ENCODE data around the gene CFAP61. TPM values are rescaled to one million over a fixed set of nuclear protein-coding genes. Genes with fewer than 3 reads are reported as not detected.
"Not testable (repeated sequence)": the region's sequence is repeated elsewhere in the genome, so short reads cannot be mapped to it uniquely, and the experiment has no call there.

CFAP61 gene
- total RNA-seq, 5 donors from 2014 or later (not counting 1 experiment from before 2014, with no cell fraction given), result not detected

DNA sequence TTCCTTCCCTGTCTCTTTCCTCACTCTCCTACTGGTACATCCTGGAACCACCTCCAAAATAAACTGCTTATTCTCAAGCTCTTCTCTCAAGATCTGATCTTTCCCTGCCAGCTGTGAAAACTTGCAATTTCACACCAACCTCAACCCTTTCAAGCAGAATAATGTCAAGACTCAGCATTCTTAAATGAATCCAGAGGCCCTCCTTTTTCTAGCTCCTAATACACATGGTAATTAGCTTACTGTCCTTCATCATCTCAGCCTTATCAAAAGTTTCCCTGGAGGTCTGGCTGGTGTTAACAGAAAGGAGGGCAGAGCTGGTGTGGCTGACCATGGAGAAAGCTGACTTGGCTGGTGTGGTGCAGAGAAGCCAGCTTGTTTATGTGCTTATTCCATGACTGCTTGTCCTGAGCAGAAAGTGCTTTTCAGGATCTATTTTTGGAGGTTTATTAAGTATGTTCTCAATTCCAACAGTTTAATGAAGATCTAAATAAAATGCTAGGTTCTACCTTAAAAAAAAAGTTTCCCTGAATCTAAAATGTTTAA lies 50.5 kb downstream of the CFAP61 start:
- CTCF ChIA-PET, result no interaction called here
- ATAC-seq (replicated peaks in 1 of 4), result no peak

DNA sequence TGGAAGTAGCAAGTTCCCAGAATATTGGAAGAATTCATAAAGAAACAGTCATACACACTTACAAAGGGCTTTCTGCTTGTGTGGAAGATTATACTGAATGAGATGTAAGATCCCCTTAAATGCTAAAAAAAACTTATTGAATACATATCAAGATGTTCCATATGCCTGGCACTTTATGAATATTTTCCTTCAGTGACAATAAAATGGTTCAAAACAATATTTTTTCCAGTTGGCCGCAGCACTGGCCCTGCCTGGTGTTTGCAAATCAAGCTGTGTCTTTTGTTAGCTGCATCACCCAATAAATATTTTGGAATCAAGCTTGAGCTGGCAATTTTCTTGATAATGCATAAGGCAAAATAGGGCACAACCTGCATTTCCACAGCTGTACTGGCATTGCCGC lies 51.2 kb downstream of the CFAP61 start:
- no peak overlapping the region for H3K27ac Mint-ChIP-seq
- no peak overlapping the region for H3K27ac ChIP-seq (ENCODE audit: low read length)
- no peaks in the 10 kb centered on the region for H3K36me3 Mint-ChIP-seq
- no peaks in the 10 kb centered on the region for H3K4me1 ChIP-seq (ENCODE audit: control insufficient read depth in 1 of 2, extremely low read depth in 1 of 2, insufficient read depth in 2 of 2, low read length in 2 of 2)
- ATAC-seq (replicated peaks in 1 of 4) (no peak), DNase-seq (no peak)
- ChIA-PET CTCF (no interaction called here), POLR2A (no interaction called here)
- H3K27me3 Mint-ChIP-seq, result peaks cover 9 to 17% of the 10 kb centered on the region in 2 donors
- no peaks in the 10 kb centered on the region for H3K9me3 ChIP-seq
- H3K27me3 ChIP-seq (replicated peaks in 1 of 2; ENCODE audit: control insufficient read depth in 2 of 2, extremely low read depth in 1 of 2, insufficient read depth in 2 of 2, low read length in 1 of 2), result no peaks in the 10 kb centered on the region
- no peaks in the 10 kb centered on the region for H3K4me1 Mint-ChIP-seq
- H3K9me3 Mint-ChIP-seq, result no peaks in the 10 kb centered on the region
- H3K4me3 ChIP-seq (ENCODE audit: control insufficient read depth in 1 of 2, extremely low read depth in 1 of 2, low read length in 1 of 2), result no peak overlapping the region
- H3K36me3 ChIP-seq (ENCODE audit: control insufficient read depth in 2 of 2, extremely low read depth in 1 of 2, insufficient read depth in 1 of 2, low read length in 1 of 2), result no peaks in the 10 kb centered on the region
- H3K4me3 Mint-ChIP-seq, result no peak overlapping the region
- WGBS (ENCODE audit: insufficient coverage), result 71% methylated on average over 1 of the region's 2 CpGs

More for the DNA sequence above, 50.5 kb downstream of the CFAP61 start:
- Mint-ChIP-seq H3K4me1 (no peaks in the 10 kb centered on the region), H3K36me3 (no peaks in the 10 kb centered on the region), H3K27ac (no peak overlapping the region), H3K27me3 (peaks cover 11 to 19% of the 10 kb centered on the region in 2 donors), H3K9me3 (no peaks in the 10 kb centered on the region), H3K4me3 (no peak overlapping the region)
- H3K4me3 ChIP-seq (ENCODE audit: control insufficient read depth in 1 of 2, extremely low read depth in 1 of 2, low read length in 1 of 2), result no peak overlapping the region
- DNase-seq, result no peak
- H3K27me3 ChIP-seq (replicated peaks in 1 of 2; ENCODE audit: control insufficient read depth in 2 of 2, extremely low read depth in 1 of 2, insufficient read depth in 2 of 2, low read length in 1 of 2), result no peaks in the 10 kb centered on the region
- no peaks in the 10 kb centered on the region for H3K9me3 ChIP-seq
- H3K36me3 ChIP-seq (ENCODE audit: control insufficient read depth in 2 of 2, extremely low read depth in 1 of 2, insufficient read depth in 1 of 2, low read length in 1 of 2), result no peaks in the 10 kb centered on the region
- POLR2A ChIA-PET, result no interaction called here
- no peaks in the 10 kb centered on the region for H3K4me1 ChIP-seq (ENCODE audit: control insufficient read depth in 1 of 2, extremely low read depth in 1 of 2, insufficient read depth in 2 of 2, low read length in 2 of 2)
- H3K27ac ChIP-seq (ENCODE audit: low read length), result no peak overlapping the region

DNA sequence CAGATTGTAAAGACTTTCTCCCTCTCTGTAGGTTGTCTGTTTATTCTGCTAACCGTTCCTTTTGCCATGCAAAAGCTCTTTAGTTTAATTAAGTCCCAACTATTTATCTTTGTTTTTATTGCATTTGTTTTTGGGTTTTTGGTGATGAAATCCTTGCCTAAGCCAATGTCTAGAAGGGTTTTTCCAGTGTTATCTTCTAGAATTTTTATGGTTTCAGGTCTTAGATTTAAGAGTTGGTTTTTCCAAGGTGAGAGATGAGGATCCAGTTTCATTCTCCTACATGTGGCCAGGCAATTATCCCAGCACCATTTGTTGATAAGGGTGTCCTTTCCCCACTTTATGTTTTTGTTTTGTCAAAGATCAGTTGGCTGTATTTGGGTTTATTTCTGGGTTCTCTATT lies 70.9 kb downstream of the CFAP61 start:
- H3K9me3 ChIP-seq; CTCF ChIA-PET; POLR2A ChIA-PET; H3K4me3 Mint-ChIP-seq; H3K27ac ChIP-seq (ENCODE audit: low read length); H3K4me1 Mint-ChIP-seq; H3K36me3 Mint-ChIP-seq; H3K4me3 ChIP-seq (ENCODE audit: control insufficient read depth in 1 of 2, extremely low read depth in 1 of 2, low read length in 1 of 2); DNase-seq; H3K4me1 ChIP-seq (ENCODE audit: control insufficient read depth in 1 of 2, extremely low read depth in 1 of 2, insufficient read depth in 2 of 2, low read length in 2 of 2); ATAC-seq (replicated peaks in 1 of 4); H3K27me3 ChIP-seq (replicated peaks in 1 of 2; ENCODE audit: control insufficient read depth in 2 of 2, extremely low read depth in 1 of 2, insufficient read depth in 2 of 2, low read length in 1 of 2); H3K36me3 ChIP-seq (ENCODE audit: control insufficient read depth in 2 of 2, extremely low read depth in 1 of 2, insufficient read depth in 1 of 2, low read length in 1 of 2); H3K27ac Mint-ChIP-seq: not testable (repeated sequence)
- WGBS (ENCODE audit: insufficient coverage), result no CpG with 5 or more reads among the region's 1 CpG
- Mint-ChIP-seq H3K27me3 (peaks cover 19 to 27% of the 10 kb centered on the region in 2 donors), H3K9me3 (peaks cover 11 to 21% (median 13%) of the 10 kb centered on the region in 3 donors)

DNA sequence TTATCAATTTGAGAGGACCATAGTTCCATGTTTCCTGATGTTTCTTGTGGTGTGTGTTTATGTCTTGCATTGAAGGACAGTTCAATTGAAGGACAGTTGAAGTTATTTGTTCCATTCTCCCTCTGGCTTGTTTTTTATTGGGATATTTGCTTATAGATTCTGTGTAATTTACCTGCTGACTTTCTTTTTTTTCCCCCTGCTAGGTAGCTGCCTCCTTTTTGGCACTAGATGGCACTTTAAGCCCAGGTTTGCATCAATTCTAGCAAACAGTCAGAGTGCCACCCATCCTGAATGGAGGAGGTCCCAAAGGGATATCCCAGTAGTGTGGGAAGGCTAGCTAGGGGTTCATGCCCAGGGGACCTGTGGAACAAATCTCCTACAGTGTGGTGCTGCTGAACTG lies 78.1 kb downstream of the CFAP61 start:
- Mint-ChIP-seq H3K36me3 (no peaks in the 10 kb centered on the region), H3K27ac (no peak overlapping the region), H3K9me3 (peaks cover 8 to 16% (median 8%) of the 10 kb centered on the region in 3 donors), H3K27me3 (peaks cover 21 to 30% of the 10 kb centered on the region in 2 donors), H3K4me1 (no peaks in the 10 kb centered on the region), H3K4me3 (no peak overlapping the region)
- Histone ChIP-seq H3K27me3 (replicated peaks in 1 of 2; ENCODE audit: control insufficient read depth in 2 of 2, extremely low read depth in 1 of 2, insufficient read depth in 2 of 2, low read length in 1 of 2) (peaks cover 0 to 8% of the 10 kb centered on the region in 2 experiments), H3K4me1 (ENCODE audit: control insufficient read depth in 1 of 2, extremely low read depth in 1 of 2, insufficient read depth in 2 of 2, low read length in 2 of 2) (no peaks in the 10 kb centered on the region), H3K27ac (ENCODE audit: low read length) (no peak overlapping the region), H3K4me3 (ENCODE audit: control insufficient read depth in 1 of 2, extremely low read depth in 1 of 2, low read length in 1 of 2) (no peak overlapping the region), H3K9me3 (no peaks in the 10 kb centered on the region), H3K36me3 (ENCODE audit: control insufficient read depth in 2 of 2, extremely low read depth in 1 of 2, insufficient read depth in 1 of 2, low read length in 1 of 2) (no peaks in the 10 kb centered on the region)
- CTCF ChIA-PET, result no interaction called here
- POLR2A ChIA-PET, result no interaction called here
- no peak for ATAC-seq (replicated peaks in 1 of 4)
- DNase-seq, result peak in 1 of 35 experiments; percentile 7

DNA sequence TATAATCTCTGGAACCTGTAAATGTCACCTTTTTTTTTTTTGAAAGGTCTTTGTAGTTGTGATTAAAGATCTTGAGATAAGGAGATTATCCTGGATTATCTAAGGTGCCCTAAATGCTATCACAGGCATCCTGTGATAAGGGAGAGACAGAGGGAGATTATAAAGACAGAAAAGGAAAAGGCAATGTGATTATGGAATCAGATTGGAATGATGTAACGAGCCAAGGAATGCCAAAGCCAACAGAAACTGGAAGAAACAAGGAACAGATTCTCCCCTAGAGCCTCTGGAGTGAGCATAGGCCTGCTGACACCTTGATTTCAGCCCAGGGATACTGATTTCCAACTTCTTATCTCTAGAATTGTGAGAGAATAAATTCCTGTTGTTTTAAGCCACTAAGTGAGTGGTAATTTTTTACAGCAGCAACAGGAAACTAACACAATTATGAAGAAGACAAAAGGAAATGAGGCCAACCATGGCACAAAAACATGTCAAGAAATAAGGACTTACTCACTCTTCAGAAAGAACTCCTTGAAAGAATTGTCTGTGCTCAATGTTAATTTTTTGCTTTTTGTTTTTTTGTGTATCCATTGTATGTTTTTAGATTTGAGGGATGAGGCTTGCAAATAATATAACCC lies 82.7 kb downstream of the CFAP61 start:
- H3K4me3 Mint-ChIP-seq, result no peak overlapping the region
- H3K4me3 ChIP-seq (ENCODE audit: control insufficient read depth in 1 of 2, extremely low read depth in 1 of 2, low read length in 1 of 2), result no peak overlapping the region
- no peaks in the 10 kb centered on the region for H3K36me3 Mint-ChIP-seq
- no CpG with 5 or more reads among the region's 1 CpG for WGBS (ENCODE audit: insufficient coverage)
- no peak overlapping the region for H3K27ac ChIP-seq (ENCODE audit: low read length)
- H3K27me3 ChIP-seq (replicated peaks in 1 of 2; ENCODE audit: control insufficient read depth in 2 of 2, extremely low read depth in 1 of 2, insufficient read depth in 2 of 2, low read length in 1 of 2), result no peaks in the 10 kb centered on the region
- ChIA-PET POLR2A (no interaction called here), CTCF (no interaction called here)
- peaks cover 7 to 10% of the 10 kb centered on the region in 2 donors for H3K27me3 Mint-ChIP-seq
- H3K4me1 Mint-ChIP-seq, result no peaks in the 10 kb centered on the region
- H3K9me3 ChIP-seq, result no peaks in the 10 kb centered on the region
- ATAC-seq (replicated peaks in 1 of 4) (no peak), DNase-seq (no peak)
- H3K36me3 ChIP-seq (ENCODE audit: control insufficient read depth in 2 of 2, extremely low read depth in 1 of 2, insufficient read depth in 1 of 2, low read length in 1 of 2), result no peaks in the 10 kb centered on the region
- peaks cover 3 to 18% (median 14%) of the 10 kb centered on the region in 3 donors for H3K9me3 Mint-ChIP-seq
- no peaks in the 10 kb centered on the region for H3K4me1 ChIP-seq (ENCODE audit: control insufficient read depth in 1 of 2, extremely low read depth in 1 of 2, insufficient read depth in 2 of 2, low read length in 2 of 2)
- H3K27ac Mint-ChIP-seq, result no peak overlapping the region

DNA sequence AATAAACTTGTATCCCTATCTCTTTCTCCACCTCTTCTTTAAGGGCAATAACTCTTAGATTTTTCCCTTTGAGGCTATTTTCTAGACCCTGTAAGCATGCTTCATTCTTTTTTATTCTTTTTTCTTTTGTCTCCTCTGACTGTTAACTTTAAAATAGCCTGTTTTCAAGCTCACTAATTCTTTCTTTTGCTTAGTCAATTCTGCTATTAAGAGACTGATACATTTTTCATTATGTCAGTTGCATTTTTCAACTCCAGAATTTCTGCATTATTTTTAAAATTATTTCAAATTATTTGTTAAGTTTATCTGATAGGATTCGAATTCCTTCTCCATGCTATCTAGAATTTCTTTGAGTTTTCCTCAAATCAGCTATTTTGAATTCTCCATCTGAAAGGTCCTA lies 84.0 kb downstream of the CFAP61 start:
- ATAC-seq (replicated peaks in 1 of 4) (no peak), DNase-seq (no peak)
- H3K36me3 Mint-ChIP-seq, result no peaks in the 10 kb centered on the region
- no peaks in the 10 kb centered on the region for H3K27me3 ChIP-seq (replicated peaks in 1 of 2; ENCODE audit: control insufficient read depth in 2 of 2, extremely low read depth in 1 of 2, insufficient read depth in 2 of 2, low read length in 1 of 2)
- no peaks in the 10 kb centered on the region for H3K4me1 Mint-ChIP-seq
- H3K27ac Mint-ChIP-seq, result no peak overlapping the region
- WGBS (ENCODE audit: insufficient coverage), result no CpG with 5 or more reads among the region's 1 CpG
- no peaks in the 10 kb centered on the region for H3K36me3 ChIP-seq (ENCODE audit: control insufficient read depth in 2 of 2, extremely low read depth in 1 of 2, insufficient read depth in 1 of 2, low read length in 1 of 2)
- H3K9me3 ChIP-seq, result no peaks in the 10 kb centered on the region
- no peak overlapping the region for H3K4me3 Mint-ChIP-seq
- POLR2A ChIA-PET, result no interaction called here
- H3K27me3 Mint-ChIP-seq, result peaks cover 7% of the 10 kb centered on the region in 2 donors
- no peak overlapping the region for H3K27ac ChIP-seq (ENCODE audit: low read length)
- H3K9me3 Mint-ChIP-seq, result peaks cover 0 to 13% (median 9%) of the 10 kb centered on the region in 3 donors
- no peaks in the 10 kb centered on the region for H3K4me1 ChIP-seq (ENCODE audit: control insufficient read depth in 1 of 2, extremely low read depth in 1 of 2, insufficient read depth in 2 of 2, low read length in 2 of 2)
- CTCF ChIA-PET, result no interaction called here
- H3K4me3 ChIP-seq (ENCODE audit: control insufficient read depth in 1 of 2, extremely low read depth in 1 of 2, low read length in 1 of 2), result no peak overlapping the region

All from T-cell (primary cell).